ENCODE data around the gene CATSPERD.
"Not testable (repeated sequence)": the region's sequence is repeated elsewhere in the genome, so short reads cannot be mapped to it uniquely, and the experiment has no call there.

DNA sequence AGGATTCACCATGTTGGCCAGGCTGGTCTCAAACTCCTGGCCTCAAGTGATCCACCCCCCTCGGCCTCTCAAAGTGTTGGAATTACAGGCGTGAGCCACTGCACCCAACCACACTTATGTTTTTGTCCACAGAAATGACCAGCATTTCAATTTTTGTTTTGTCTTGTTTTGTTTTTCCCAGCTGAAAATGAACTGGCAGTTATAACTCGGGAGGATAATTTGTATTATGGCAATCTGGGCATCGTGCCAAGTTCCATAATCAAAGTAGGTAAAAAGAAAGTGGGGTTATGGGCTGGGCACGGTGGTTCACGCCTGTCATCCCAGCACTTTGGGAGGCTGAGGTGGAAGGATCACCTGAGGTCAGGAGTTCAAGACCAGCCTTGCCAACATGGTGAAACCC lies 28.5 kb downstream of the CATSPERD start:
- TF ChIP-seq POLR2AphosphoS5 (IDR thresholded peaks at IDR 0.05) = not testable (repeated sequence)
- TF ChIP-seq, protein P1, sequence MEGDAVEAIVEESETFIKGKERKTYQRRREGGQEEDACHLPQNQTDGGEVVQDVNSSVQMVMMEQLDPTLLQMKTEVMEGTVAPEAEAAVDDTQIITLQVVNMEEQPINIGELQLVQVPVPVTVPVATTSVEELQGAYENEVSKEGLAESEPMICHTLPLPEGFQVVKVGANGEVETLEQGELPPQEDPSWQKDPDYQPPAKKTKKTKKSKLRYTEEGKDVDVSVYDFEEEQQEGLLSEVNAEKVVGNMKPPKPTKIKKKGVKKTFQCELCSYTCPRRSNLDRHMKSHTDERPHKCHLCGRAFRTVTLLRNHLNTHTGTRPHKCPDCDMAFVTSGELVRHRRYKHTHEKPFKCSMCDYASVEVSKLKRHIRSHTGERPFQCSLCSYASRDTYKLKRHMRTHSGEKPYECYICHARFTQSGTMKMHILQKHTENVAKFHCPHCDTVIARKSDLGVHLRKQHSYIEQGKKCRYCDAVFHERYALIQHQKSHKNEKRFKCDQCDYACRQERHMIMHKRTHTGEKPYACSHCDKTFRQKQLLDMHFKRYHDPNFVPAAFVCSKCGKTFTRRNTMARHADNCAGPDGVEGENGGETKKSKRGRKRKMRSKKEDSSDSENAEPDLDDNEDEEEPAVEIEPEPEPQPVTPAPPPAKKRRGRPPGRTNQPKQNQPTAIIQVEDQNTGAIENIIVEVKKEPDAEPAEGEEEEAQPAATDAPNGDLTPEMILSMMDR (IDR thresholded peaks at IDR 0.05) = not testable (repeated sequence)

Measured in breast epithelium (tissue), 3 donors.